GM18858 (cell line): ENCODE results near the gene FAM131B.

ENCODE experiments used
- ATAC-seq: cut with Tn5 transposase; IDR thresholded peaks from one replicate; pipeline ENCODE4 v1.9.1; 2021; ENCODE audit not compliant: unreplicated experiment

FAM131B gene

DNA sequence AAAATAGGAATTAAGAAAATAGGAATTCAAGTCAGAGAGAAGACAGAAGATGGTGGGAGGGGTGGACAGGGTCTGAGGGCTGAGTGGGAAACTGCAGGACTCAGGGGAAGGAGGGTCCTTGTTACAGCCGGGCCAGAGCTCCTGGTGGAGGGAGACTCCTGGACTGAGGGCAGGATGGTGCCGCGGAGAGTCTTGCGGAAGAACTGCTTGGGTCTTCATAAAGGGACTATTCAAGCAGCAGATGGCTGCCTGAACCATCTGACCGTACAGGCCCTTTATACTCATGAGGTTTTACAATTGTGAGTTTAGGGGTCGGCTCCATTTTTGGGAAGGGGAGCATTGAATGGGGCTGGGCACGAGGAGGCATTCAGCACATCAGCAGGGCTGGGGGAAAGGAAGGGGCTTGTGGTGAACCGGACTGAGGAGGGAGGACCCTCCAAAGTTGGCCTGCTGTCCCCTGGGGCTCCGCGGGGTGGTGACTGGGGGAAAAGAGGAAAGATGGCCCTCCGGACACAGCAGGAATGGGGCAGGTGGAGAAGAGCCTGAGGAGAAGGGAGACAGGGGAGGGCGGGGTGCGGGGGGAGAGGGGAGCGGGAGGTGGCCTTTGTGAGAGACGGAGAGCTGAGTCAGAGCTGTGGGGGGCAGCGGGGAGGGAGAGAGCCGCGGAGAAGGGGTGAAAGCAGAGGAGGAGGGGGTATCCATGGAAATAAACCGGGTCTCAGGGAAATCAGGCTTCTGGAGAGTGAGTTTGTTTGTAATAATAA is 1.5 kb downstream of the FAM131B start:
- no peak for ATAC-seq

DNA sequence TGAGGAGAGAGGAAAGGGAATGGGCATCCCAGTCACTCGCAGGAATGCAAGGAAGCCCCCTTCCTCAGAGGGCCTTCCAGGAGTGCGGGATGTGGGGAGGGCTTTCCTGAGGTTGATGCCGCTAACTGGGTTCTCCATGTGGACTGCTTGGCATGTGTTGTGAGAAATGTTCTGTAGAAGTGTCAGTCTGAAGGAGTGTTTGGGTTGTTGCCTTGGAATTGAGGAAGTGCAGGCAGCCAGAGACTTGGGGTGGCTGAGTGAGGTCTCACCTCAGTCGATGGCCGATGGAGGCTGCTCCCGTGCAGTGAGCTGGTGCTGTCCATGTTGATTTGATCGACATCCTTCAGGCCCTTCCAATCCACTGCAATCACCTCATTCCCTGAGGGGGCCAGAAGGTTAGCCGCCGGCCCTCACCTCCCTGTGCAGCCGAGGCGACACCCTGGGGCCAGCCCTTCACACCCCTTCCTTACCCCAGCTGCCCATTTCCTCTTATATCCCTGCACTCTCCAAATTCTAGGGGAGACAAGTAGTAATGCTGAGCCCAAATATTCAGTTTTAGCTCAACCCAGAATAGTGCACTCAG is 2.7 kb downstream of the FAM131B start:
- no peak for ATAC-seq

DNA sequence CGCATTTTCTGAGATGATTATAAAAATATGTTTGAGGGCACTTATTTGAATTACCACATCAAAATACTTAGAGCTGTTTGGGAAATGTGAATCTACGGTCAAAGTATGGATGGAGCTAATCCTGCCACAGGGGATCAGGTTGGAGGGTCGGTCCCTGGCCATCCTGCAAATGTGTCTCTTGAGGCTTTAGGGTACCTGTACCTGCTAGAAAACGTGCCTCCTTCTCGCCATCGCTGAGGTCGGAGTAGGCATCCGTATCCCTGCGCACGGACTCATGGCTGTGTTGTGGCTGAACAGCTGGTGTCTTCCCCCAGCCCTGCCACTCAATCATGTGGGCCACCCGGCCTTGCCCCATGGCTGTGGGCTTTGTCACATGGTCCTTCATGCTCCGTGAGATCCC is 3.9 kb downstream of the FAM131B start:
- ATAC-seq = no peak

GRCh38 chr7:143356414-143357050 is 6.0 kb downstream of the FAM131B start:
- ATAC-seq = no peak

DNA sequence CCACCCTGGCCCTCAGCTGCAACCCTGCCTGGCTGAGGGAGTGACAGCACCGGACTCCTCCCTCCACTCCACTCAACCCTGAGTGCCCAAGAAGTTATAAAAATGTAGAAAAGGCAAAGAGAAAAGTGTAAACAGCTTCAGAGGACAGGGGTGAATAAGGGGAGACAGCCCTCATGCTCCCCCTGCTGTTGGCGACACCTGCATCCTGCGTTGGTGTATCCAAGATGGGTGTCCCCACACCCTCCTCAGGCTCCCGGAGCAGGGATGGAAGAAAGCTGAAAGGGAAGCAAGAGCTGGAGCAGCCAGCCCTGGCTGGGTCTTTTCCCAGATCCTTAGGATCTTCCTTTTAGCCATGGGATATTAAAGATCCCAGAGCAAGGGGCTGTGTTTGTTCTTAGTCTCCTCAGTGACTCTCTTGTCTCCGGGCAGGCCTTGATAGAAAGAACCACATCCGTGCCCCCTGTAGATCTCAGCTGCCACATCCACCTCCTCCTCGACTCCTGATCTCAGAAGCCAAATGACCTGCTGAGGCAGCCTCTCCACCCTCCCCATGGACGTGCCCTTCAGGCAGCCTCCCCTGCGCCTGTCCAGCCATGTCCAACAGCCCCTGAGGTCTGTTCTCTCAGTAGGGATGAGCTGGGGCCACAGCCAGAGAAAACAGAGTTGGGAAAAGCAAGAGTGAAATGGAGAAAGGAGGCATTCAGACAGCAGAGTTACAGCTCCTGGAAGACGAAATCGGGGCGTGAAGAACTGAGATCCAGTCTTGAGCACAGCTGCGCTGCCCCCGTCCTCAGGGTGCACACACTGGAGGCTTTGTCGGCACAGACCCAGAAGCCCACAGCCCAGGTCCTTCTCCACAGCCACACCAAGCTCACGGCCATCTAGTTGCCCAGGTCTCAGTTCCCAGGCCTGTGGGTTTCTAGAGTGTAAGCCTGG is 6.8 kb downstream of the FAM131B start:
- no peak for ATAC-seq

- no peak for ATAC-seq
These were observed 7.5 kb downstream of the FAM131B start for GRCh38 chr7:143354965-143355364.

GRCh38 chr7:143354376-143354775 is 8.1 kb downstream of the FAM131B start:
- ATAC-seq = no peak

DNA sequence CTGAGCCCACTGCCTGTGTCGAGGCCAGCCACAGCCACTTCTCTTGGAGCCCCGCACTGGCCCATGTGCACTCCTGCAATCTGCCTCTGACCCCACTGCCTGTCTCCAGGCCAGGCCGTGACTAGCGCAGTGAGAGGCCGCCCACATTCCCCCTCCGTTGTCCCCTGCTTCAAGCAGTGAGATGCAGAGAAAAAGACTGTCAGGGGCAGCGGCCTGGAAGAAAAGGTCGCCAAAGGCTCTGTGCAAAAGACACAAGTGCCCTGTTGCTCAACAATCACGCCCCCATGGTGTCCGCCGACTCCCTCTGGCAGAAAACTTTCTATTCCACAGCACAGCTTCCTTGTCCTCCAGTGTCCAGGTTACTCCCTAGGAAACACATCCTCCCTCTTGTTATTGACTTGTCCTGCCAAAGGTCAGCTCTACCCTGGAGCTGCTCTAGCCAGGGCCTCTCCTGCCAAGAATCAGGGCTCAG is 9.9 kb downstream of the FAM131B start:
- ATAC-seq = no peak

DNA sequence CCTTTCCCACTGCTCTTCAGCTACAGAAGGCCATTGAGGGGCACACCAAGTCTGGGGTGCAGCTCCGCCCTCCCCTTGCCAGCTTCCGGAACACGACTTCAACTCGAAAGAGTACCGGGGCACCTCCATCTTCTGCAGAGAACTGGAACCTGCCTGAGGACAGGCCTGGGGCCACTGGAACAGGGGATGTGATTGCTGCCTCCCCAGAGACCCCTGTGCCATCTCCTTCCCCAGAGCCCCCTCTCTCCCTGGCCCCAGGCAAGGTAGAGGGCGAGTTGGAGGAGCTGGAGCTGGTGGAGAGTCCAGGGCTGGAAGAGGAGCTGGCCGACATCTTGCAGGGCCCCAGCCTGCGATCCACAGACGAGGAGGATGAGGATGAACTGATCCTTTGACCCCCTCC is 10.9 kb downstream of the FAM131B start:
- no peak for ATAC-seq

GRCh38 chr7:143351060-143351459 is 11.5 kb downstream of the FAM131B start:
- ATAC-seq = no peak

GRCh38 chr7:143347950-143348349 is 14.6 kb downstream of the FAM131B start:
- ATAC-seq = no peak

- no peak for ATAC-seq
These were observed 16.5 kb downstream of the FAM131B start for GRCh38 chr7:143346018-143346417.

- ATAC-seq = peak; percentile 63
These were observed 17.0 kb downstream of the FAM131B start for GRCh38 chr7:143345428-143345900.

GRCh38 chr7:143343596-143343995 is 18.9 kb downstream of the FAM131B start:
- no peak for ATAC-seq

- ATAC-seq = no peak
These were observed 20.7 kb downstream of the FAM131B start for GRCh38 chr7:143341842-143342241.

GRCh38 chr7:143337216-143337615 is 25.3 kb downstream of the FAM131B start:
- no peak for ATAC-seq

GRCh38 chr7:143334244-143334643 is 28.3 kb downstream of the FAM131B start:
- ATAC-seq = no peak

DNA sequence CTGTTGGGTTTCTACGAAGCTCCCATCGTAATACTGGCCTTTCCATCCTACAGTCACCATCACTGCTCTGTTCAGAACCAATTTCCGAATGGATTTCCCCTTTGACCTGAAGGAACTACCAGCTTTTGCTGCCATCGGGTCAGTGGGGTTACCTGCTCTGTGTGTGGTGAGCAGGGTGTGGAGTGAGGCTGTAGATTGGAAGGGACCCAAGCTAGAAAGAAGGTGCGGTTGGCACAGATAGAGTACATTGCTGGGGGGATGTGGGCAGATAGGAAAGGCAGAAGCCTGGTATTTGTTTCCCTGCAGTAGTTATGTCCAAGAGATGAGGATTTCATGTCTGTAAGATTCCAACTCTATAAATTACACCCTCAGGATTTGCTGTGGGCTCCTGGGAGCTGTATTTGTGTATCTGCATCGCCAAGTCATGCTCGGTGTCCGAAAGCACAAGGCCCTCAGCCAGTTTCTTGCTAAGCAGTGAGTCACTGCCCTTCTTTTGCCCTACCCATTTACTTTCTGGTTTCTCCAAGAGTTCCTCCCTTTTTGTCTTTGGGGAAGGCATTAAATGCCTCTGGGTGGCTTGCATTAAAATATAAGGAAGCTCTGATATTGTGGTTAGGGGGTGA is 31.2 kb downstream of the FAM131B start:
- no peak for ATAC-seq

- ATAC-seq = no peak
These were observed 32.9 kb downstream of the FAM131B start for GRCh38 chr7:143329471-143330170.

- ATAC-seq = peak; percentile 66
These were observed 34.6 kb downstream of the FAM131B start for GRCh38 chr7:143327903-143328302.
